ENCODE results near the gene PLEKHG7. TPM values are rescaled to one million over a fixed set of nuclear protein-coding genes. Genes with fewer than 3 reads are reported as not detected.

Gene PLEKHG7
- total and polyA plus RNA-seq, 10 of the 15 experiments (the other 5 are each of a cell fraction or from before 2014, with no cell fraction given): 0.16 to 1.3 (median 0.65) TPM; not detected in 1

DNA sequence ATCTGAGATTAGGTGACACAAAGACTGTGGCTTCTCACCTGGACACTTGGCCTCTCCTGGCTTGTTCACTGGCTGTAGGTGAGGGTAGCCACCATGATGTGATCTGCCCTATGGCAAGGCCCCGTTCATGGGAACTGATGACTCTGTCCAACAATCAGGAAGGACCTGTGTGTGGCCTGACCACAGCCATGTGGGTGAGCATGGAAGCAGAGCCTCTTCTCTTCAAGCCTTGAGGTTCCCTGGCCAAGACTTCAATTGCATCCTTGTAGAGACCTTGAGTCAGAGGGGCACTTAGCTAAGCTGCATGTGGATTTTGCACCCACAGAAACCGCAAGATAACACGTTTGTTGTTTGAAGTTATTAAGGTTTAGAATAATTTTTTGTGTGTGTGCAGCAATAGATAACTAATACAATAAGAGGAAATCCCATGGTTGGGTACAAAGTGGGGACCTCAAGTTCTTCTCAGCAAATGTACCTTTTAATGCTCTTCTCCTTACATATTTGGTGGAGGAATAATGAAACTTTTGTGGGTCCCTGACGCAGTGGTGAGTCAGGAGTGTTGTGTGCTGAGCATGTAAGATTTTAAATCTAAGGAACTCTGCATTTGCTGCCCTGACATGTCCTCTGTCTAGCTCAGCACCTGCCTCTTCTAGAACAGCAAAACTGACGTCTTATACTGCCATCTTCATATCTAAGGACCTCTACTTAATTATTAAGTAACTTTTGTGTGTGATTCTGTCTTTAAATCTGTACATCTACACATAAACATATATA is 27.5 kb upstream of the PLEKHG7 start (continued):
- TF ChIP-seq, protein P1, sequence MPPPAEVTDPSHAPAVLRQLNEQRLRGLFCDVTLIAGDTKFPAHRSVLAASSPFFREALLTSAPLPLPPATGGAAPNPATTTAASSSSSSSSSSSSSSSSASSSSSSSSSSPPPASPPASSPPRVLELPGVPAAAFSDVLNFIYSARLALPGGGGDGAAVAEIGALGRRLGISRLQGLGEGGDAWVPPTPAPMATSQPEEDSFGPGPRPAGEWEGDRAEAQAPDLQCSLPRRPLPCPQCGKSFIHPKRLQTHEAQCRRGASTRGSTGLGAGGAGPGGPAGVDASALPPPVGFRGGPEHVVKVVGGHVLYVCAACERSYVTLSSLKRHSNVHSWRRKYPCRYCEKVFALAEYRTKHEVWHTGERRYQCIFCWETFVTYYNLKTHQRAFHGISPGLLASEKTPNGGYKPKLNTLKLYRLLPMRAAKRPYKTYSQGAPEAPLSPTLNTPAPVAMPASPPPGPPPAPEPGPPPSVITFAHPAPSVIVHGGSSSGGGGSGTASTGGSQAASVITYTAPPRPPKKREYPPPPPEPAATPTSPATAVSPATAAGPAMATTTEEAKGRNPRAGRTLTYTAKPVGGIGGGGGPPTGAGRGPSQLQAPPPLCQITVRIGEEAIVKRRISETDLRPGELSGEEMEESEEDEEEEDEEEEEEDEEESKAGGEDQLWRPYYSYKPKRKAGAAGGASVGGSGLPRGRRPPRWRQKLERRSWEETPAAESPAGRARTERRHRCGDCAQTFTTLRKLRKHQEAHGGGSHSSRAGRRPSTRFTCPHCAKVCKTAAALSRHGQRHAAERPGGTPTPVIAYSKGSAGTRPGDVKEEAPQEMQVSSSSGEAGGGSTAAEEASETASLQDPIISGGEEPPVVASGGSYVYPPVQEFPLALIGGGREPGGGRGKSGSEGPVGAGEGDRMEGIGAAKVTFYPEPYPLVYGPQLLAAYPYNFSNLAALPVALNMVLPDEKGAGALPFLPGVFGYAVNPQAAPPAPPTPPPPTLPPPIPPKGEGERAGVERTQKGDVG (CRISPR knock-in tag; IDR thresholded peaks at IDR 0.05): no peak
- TF ChIP-seq PAX5 (IDR thresholded peaks at IDR 0.05; ENCODE audit: borderline replicate concordance, low read depth, low read length) (no peak), POLR2A (IDR thresholded peaks at IDR 0.05; ENCODE audit: low read depth, low read length) (no peak), SMC3 (IDR thresholded peaks at IDR 0.05; ENCODE audit: borderline replicate concordance, low read length) (no peak), TCF12 (IDR thresholded peaks at IDR 0.05; ENCODE audit: low read depth, low read length) (no peak), ZNF384 (IDR thresholded peaks at IDR 0.05; ENCODE audit: borderline replicate concordance, low read depth, low read length) (no peak), ASH2L (IDR thresholded peaks at IDR 0.05; ENCODE audit: borderline replicate concordance, low read depth) (no peak), FOXK2 (IDR thresholded peaks at IDR 0.05) (no peak), CEBPZ (IDR thresholded peaks at IDR 0.05; ENCODE audit: low read depth, low read length) (no peak), CEBPB (IDR thresholded peaks at IDR 0.05; ENCODE audit: borderline replicate concordance in 1 of 2, low read depth in 2 of 2, low read length in 2 of 2) (no peak), HCFC1 (IDR thresholded peaks at IDR 0.05; ENCODE audit: low read length) (no peak)
- TF ChIP-seq, protein P2, sequence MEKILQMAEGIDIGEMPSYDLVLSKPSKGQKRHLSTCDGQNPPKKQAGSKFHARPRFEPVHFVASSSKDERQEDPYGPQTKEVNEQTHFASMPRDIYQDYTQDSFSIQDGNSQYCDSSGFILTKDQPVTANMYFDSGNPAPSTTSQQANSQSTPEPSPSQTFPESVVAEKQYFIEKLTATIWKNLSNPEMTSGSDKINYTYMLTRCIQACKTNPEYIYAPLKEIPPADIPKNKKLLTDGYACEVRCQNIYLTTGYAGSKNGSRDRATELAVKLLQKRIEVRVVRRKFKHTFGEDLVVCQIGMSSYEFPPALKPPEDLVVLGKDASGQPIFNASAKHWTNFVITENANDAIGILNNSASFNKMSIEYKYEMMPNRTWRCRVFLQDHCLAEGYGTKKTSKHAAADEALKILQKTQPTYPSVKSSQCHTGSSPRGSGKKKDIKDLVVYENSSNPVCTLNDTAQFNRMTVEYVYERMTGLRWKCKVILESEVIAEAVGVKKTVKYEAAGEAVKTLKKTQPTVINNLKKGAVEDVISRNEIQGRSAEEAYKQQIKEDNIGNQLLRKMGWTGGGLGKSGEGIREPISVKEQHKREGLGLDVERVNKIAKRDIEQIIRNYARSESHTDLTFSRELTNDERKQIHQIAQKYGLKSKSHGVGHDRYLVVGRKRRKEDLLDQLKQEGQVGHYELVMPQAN (conservative IDR thresholded peaks at IDR 0.05): no peak
- TF ChIP-seq, protein P3, sequence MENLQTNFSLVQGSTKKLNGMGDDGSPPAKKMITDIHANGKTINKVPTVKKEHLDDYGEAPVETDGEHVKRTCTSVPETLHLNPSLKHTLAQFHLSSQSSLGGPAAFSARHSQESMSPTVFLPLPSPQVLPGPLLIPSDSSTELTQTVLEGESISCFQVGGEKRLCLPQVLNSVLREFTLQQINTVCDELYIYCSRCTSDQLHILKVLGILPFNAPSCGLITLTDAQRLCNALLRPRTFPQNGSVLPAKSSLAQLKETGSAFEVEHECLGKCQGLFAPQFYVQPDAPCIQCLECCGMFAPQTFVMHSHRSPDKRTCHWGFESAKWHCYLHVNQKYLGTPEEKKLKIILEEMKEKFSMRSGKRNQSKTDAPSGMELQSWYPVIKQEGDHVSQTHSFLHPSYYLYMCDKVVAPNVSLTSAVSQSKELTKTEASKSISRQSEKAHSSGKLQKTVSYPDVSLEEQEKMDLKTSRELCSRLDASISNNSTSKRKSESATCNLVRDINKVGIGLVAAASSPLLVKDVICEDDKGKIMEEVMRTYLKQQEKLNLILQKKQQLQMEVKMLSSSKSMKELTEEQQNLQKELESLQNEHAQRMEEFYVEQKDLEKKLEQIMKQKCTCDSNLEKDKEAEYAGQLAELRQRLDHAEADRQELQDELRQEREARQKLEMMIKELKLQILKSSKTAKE (IDR thresholded peaks at IDR 0.05; ENCODE audit: low read depth, poor library complexity, severe bottlenecking): no peak
